T-helper 2 cell (primary cell): ENCODE results near the gene SCMH1.

Experiments used
- DNase-seq, 5 experiments: peaks; one replicate each; pipeline versions ENCODE4 v3.0.0 to v3.0.0-alpha.2; 2012 to 2022

SCMH1 gene

DNA sequence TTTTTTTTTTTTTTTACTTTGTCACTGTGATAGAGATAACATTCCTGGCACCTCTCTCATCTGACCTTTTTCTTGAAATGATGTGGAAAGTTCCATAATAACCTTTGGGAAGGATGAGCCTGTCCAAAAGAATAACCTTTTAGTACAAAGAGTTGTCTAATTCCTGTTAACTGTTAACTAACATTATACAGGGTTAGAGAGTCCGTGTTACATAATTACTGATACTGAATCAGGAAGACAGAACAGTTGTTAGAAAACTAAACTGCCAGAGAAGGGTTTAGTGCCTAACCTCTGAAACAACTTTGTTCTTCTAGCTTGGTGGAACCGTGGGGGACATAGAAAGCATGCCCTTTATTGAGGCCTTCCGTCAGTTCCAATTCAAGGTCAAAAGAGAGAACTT lies 253.8 kb downstream of the SCMH1 start:
- no peak for DNase-seq

- DNase-seq = no peak
Measured at GRCh38 chr1:40987439-40988276, 254.4 kb downstream of the SCMH1 start.

- DNase-seq = no peak
Measured at GRCh38 chr1:40986956-40987355, 255.2 kb downstream of the SCMH1 start.

DNA sequence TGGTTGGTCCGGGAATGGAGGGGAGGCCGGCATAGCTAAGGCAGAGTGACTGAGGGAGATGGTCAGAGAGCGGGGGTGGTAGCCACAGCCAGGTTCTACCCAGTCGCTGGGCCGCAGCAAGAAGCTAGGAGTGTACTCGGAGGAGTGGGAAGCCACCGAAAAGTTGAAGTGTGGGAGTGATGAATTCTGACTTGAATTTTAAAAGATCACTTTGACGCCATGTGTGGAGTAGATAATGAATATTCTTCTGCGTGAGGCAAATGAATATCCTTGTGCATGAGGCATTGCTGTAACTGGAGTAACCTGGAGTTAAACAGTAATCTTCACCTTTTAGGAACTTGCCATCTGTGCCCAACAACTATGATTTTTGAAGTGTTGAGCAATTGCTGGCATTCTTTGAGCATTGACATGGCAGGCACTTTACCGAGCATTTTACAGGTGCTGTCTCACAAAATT lies 255.8 kb downstream of the SCMH1 start:
- DNase-seq = no peak

DNA sequence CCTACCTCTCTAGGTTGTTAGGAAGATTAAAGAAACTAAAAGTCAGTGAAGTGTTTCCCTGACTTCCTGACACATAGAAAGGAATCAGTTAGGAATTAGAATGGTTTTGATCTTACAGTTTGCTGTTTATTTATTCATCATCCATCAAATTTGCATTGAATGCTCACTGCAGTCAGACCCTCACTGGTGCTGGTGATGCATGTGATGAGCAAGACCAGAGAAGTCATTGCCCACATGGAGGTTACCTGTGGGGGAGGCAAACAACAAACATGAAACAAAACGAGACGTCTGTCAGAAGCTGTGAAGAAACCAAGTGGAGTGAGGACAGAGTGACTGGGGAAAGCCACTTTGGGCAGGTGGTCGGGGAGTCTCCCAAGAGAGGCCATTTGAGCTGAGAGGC lies 256.2 kb downstream of the SCMH1 start:
- no peak for DNase-seq

DNA sequence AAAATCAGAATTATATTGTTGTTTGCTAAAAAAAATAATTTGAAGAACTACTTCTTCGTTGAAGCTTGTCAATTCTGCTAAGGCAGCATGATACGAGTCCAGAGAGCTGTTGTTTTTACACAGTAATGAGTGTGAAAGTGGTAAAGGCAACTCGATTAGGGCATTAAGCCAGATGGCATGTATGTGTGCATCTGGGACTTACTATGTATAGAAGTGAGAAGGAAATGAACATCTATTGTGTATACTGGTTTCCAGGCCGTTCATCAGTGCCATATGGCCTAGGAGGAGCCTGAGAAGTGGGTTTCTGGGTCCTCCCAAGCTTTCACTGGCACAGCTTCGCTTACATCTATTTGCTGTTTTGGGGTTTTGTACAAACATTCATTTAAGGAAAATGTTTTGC lies 256.9 kb downstream of the SCMH1 start:
- no peak for DNase-seq

- no peak for DNase-seq
Measured at GRCh38 chr1:40984531-40984930, 257.6 kb downstream of the SCMH1 start.

GRCh38 chr1:40984066-40984465 lies 258.0 kb downstream of the SCMH1 start:
- peak in 1 of 5 experiments; percentile 41 for DNase-seq

DNA sequence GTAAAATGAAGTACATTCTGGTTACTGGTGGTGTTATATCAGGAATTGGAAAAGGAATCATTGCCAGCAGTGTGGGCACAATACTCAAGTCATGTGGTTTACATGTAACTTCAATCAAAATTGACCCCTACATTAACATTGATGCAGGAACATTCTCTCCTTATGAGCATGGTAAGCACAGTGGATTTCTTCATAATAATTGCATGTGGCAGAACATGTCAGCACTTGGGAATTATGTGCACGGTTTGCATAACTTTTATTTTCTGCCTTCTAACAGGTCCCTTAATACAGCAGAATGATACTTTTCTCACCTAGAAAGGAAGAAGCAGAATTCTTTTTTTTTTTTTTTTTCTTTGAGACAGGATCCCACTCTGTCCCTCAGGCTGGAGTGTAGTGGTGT lies 258.8 kb downstream of the SCMH1 start:
- no peak for DNase-seq

DNA sequence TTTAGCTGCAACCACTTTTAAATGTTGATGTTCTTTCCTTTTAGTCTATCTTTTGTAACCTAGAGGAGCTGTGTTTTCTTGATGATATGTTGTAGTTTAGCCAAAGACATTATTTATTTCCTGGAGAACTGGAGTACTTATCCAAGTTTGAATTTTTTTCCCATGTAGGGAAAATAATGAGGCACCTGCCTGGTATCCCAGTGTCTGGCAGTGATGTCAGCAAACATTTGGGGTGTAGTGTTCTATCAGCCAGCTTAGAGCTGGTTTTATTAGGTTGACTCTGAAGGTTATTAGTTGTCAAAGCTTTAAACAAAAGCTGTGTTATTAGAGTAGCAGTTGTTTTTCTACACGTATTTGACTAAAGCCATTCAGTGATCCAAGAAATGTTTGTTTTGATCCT lies 259.4 kb downstream of the SCMH1 start:
- DNase-seq = no peak

- no peak for DNase-seq
Measured at GRCh38 chr1:40981691-40982448, 260.2 kb downstream of the SCMH1 start.

DNA sequence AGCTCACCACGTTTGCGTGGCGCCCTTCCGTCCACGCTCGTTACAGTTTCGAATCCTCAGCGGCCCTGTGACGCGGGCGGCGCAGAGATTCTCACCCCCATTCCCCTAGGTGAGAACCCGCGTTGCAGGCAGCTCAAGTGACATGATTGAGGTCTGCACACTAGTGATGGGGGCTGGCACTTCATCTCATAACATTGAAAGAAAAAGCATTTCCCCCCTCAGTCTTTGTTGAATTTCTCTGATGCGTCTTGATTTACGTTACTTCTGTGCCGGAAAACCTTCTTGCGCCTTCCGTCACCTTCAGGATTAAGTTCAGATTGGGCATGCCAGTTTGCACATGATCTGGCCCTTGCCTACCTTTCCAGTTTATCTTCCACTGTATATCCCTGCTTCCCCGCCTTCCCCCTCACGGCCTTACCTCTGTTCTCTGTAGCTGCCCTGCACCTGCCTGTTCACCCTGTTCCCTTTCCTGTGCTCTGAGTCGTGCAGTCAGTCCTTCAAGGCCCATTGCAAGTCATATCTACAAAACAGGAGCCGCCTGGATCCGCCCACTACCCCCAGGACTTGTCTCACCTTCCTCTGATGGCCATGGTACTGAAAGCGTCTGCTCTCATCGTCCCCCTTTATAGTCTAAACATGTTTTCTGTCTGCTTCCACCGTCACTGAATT lies 261.5 kb downstream of the SCMH1 start:
- peak in 4 of 5 experiments; percentile 34 to 75 (median 58) for DNase-seq

DNA sequence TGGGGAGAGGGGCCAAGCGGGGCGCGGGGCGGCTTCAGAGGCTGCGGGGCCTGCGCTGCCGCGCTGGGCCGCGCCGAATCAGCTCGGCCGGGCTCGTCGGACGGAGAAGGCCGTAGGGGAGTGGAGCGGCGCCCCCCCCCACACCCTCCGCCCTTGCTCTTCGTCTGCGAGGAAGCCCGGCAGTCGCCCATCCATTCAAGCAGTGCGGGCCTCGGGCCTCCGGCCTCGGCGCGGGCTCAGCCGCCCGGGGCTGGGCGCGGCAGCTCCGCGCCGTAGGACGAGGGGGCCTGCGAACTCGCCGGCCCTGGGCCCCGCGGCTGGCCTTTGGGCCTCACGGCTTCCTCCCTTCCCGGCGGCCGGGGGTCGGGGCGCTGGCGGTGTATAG lies 262.0 kb downstream of the SCMH1 start:
- DNase-seq = no peak

GRCh38 chr1:40979241-40980067 lies 262.7 kb downstream of the SCMH1 start, which contains the start of gene CTPS1:
CTPS1 (plus strand) TSS chr1:40979696; CDS start chr1:40983291, 3,595 bp downstream.
- DNase-seq = peak; percentile 88 to 96 (median 93)

DNA sequence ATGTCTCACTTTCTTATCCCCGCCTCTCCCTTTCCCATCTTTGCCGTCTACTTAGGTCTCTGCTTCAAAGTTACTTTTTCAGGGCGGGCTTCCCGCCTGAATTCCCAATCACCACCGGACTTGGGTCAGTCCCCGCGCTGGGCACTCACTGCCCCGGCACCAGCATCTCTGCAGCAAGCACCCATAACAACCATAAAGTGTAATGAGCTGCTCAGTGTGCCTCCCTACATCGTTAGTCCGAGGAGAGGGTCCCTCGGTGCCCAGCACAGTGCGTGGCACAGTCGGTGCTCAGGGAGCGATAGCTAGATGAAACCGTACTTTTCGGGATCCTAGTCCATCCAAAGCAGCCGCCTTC lies 263.2 kb downstream of the SCMH1 start:
- DNase-seq = no peak

DNA sequence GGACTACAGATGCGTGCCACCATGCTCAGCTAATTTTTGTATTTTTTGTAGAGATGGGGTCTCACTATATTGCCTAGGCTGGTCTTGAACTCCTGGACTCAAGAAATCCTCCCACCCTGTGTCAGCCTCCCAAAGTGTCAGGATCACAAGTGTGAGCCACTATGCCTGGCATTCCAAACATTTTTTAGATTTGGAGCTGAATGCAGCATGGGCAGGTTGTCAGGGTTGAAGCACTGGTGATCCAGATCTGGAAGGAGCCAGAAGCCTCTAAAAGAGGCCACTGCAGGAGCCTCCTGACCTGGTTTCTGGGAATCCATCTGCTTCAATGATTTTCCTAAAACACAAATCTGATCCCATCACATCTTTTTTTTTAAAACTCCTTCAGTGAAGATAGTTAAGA lies 264.4 kb downstream of the SCMH1 start:
- no peak for DNase-seq
